ENCODE data around the gene GIPC3.
"Not testable (repeated sequence)": the region's sequence is repeated elsewhere in the genome, so short reads cannot be mapped to it uniquely, and the experiment has no call there.

The GIPC3 gene

DNA sequence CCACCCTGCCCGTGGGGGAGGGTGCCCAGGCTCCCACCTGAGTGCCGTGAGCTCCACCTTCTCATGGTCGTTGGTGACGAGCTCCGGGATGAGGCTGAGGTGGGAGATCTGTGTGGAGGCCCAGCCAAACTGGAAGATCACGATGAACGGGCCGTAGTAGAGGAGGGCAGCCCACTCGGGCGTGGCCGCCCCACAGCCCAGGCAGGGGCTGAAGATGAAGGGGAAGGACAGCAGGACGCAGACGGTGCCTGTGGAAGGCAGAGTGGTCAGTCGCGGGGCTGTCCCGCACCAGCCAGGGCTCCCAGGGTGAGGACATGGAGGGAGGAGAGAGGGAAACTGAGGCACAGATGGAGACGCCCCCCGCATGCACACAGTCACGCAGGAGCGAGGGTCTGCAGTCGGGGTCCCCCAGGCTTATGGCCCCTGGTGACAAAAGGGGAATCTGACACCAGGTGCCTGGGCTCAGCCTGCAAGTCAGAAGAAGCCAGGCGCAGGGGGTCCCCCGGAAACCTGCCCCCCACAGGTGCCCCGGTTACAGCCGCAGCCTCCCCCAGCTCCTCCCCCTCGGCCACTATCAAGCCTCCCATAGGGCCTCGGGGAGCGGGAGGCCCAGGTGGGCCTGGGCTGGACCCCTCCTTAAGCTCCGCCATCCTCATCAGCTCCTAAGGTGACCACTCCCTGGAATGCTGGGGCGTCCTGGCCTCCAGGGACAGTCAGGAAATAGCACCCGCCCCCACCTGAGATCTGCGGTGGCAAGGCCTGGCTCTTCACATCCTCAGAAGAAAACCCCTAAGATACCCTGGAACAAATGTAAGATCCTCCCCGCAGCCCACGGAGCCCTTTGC is 34.1 kb upstream of the GIPC3 start:
- no peak for DNase-seq

GRCh38 chr19:3551792-3552095 is 33.5 kb upstream of the GIPC3 start:
- DNase-seq, result no peak

DNA sequence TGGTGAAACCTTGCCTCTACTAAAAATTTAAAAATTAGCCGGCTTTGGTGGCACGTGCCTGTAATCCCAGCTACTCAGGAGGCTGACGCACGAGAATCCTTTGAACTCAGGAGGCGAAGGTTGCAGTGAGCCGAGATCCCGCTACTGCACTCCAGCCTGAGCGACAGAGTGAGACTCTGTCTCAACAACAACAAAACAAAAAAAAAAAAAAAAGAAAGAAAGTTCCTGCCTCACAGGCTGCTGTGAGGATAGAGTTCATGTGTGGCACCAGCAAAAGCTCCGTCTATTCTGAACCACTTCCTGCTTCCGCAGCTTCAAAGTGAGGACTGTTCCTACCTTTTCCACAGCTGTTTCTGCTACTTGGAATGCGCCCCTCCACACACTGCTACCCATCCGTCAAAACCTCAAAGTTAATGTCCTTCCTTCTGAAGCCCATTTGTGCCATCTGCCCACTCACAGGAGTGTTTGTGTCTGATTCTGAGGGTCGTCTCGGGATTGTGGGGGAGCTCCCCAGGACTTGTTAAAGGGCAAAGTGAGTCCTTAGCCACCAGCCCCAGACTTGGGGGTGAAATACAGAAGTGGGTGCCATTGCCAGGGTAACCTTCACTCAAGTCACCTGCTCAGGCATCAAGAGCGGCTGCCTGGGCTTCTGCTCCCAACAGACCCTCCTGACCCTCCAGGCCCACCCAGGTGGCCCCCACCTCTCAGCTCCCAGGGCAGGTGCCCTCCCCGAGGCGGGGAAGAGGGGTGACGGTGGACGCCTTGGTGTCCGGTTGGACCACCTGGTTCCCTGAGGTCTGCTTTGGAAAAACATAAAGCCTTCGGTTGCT is 30.8 kb upstream of the GIPC3 start:
- no peak for DNase-seq

DNA sequence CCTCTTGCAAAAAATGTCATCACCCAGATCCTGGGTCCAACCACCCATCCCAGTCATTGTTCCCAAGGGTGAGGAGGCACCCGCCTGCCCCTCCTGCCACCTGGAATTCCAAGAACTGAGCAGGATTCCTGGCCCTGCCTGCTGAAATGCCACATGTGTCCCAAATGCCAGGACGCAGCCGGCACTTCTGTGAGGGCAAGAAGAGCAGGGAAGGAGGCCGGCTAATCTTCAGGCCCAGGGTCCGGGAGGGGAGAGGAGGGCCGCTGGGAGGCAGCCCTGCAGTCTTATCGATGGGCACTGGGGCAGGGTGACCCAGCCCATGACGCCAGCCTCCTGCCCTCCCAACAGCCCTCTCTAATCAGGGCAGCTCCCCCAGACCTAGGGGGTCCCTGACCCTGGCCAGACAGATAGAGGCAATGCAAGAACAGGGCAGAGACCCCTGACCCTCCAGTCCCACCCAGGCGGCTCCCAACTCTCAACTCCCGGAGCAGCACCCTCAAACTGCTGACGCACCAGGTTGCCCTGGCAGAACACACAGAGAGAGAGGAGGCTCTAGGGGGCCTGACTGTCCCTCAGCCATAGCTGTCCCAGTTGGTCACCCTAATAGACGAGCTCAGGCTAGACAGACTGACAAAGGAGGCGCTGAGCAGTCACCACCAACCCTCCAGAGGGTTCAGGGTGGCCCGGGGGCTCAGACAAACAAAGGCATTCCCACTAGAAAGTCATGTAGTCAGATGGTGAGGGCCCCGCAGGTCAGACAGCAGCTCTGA is 29.4 kb upstream of the GIPC3 start:
- no peak for DNase-seq

DNA sequence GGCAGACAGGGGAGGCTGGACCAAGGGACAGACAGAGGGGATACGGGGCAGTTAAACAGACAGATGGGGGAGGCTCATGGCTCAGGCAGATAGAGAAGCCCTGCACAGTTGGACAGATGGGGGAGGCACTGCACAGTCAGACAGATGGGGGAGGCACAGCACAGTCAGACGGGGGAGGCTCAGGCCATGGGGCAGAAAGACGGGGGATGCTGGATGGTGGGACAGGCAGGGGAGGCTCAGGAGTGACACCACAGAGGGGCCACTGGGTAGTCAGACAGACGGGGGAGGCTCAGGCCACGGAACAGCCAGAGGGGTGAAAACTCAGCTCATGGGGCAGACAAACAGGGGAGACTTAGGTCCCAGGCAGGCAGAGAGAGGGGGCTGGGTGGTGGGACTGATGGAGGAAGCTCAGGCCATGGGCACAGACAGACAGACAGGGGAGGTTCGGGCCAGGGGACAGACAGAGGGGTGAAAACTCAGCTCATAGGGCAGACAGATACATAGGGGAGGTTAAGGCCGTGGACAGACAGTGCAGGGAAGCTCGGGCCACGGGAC is 28.8 kb upstream of the GIPC3 start:
- no peak for DNase-seq

- no peak for DNase-seq
Measured at GRCh38 chr19:3556978-3557460, 28.3 kb upstream of the GIPC3 start.

DNA sequence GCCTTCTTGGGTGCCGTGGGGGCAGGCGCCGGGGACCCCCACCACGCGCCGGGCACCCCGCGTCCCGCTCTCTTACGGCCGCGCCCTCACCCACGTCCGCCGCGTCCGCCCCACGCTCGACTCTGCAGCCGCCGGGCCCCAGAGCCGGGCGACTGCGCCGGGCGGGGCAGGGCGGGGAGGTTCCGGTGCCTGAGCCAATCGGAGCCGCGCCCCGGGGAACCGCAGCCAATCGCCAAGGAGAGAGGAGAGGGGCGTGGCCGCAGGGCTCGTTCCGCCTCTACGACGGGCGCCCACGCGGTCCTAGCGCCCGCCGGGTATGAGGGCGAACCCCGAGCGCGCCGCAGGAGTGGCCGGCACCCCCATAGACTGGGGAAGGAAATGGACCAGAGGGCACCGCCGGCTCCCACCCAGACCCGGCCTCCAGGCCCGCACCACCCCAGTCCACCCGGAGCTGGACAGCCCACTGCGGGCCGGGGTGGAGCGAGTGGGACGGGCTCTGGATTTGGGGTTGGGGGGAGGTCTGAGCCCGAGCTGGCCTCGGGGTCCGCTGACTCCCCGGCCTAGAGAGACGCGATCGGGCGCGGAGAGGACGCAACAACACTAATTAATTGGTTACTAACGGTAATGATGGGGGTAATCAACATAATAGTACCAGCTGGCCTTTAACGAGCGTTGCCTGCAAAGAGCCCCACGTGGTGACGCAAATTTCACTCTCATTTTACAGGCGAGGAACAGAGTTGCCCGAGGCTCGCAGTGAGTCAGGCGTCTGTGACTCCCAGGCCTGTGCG is 27.6 kb upstream of the GIPC3 start, which contains the start of gene MFSD12:
TSS of gene MFSD12 (minus strand) at position 126 of the 788 bp plus-strand sequence. CDS start 183 bp downstream, outside the sequence.
- DNase-seq, result peak; percentile 53

DNA sequence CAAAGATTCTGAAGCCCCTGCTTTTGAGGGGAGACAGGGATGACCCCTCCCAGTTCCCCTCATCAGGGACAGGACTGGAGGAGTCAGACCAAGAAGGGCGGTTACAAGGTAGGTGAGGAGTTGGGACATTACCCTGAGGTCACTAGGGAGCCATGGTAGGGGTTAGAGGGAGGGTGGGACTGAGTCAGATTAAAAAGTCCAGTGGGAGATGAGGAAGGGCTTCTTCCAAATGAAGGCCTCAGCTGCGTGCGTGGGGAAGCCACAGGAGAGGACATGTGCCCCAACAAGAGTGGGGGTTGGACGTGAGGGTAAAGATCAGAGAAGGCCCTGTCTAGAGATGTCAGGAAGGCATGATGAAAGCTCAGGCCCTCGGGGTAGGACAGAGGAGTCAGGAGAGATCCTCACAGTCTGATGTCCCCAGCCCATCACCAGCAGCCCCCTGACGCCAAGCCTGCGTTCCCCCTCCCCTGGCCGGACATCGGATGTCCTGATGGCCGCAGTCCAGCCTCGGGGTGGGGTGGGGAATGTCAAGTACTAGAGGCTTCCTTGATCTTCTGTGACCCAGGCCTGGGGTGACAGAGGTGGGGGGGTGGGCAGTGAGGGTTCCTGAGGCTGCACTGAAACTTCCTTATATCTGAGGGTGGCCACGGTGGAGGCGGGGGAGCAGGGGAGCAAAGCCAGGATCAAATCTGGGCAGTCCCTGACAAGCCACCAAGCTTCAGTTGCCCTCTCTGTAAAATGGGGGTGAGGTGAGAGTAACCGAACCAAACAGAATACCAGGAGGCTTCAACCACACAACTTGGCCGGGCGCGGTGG is 21.4 kb upstream of the GIPC3 start:
- DNase-seq, result no peak

DNA sequence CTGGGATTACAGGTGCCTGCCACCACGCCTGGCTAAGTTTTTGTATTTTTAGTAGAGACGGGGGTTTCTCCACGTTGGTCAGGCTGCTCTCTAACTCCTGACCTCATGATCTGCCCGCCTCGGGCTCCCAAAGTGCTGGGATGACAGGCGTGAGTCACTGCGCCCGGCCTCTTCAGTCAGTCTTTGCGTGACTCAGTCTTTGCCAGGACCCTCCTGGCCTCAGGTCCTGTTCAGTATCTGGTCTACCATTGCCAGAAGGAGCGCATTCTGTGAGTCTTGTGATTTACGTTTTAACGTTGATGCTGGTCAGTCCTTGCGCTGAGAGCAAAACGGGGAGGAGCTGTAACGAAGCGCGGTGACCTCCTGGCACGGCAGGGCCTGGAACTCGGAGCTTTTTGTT is 20.1 kb upstream of the GIPC3 start:
- DNase-seq, result no peak

DNA sequence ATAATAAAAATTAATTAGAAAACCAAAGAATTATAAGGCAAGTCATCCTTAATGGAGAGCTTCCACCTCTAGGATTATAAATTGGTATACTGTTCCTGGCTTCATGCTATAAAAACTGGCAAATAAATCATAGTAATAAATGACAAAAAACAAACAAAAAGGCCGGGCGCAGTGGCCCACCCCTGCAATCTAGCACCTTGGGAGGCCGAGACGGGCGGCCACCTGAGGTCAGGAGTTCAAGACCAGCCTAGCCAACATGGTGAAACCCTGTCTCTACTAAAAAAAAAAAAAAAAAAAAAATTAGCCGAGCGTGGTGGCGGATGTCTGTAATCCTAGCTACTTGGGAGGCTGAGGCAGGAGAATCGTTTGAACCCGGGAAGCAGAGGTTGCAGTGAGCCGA is 15.2 kb upstream of the GIPC3 start:
- not testable (repeated sequence) for DNase-seq

DNA sequence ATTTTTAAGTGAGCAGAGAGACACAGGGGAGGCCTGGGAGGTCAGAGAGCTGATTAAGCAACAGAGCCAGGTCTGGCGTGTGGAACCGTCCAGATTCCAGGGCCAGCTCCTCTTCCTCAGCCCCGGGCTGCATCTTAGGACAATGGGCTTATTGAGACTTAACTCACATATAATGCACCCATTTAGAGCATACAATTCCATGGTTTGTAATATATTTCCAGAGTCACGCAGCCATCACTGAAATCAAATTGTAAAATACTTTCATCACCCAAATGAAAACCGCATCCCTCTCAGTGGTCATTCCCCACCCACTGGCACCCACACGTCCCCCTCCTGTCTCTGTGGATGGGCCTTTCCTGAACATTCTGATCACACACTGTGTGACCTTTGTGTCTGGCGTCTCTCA is 14.7 kb upstream of the GIPC3 start:
- DNase-seq, result no peak

GRCh38 chr19:3572132-3572854 is 13.0 kb upstream of the GIPC3 start:
- peak; percentile 98 for DNase-seq

GRCh38 chr19:3572855-3573161 is 12.5 kb upstream of the GIPC3 start, which contains the start of gene HMG20B:
HMG20B (plus strand) TSS chr19:3572944; CDS start chr19:3573310, 366 bp downstream.
- no peak for DNase-seq

DNA sequence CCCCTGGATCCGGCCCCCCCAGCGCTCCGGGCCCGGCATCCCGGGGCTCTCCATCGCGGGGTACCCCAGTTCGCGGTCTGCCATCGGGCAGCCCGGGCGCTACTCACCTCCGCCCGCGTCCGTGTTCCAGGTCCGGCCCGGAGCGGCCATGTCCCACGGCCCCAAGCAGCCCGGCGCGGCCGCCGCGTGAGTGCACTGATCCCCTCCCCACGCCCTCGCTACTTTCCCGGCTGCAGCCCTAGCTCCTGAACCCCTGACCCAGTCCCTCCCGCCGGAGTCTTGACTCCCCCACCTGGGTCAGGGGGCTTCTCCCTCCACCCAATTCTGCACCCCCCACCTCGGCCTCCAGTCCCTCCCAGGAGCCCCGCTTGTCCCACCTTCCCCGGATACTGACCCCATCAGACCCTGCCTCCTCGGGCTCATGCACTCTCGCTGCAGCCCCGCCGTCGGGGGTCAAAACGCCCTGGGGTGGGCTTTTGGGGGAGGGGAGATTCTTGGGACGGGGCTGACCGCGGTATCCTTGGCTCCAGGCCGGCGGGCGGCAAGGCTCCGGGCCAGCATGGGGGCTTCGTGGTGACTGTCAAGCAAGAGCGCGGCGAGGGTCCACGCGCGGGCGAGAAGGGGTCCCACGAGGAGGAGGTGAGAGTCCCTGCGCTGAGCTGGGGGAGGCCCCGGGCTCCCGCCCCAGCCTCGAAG is 12.0 kb upstream of the GIPC3 start:
- no peak for DNase-seq

DNA sequence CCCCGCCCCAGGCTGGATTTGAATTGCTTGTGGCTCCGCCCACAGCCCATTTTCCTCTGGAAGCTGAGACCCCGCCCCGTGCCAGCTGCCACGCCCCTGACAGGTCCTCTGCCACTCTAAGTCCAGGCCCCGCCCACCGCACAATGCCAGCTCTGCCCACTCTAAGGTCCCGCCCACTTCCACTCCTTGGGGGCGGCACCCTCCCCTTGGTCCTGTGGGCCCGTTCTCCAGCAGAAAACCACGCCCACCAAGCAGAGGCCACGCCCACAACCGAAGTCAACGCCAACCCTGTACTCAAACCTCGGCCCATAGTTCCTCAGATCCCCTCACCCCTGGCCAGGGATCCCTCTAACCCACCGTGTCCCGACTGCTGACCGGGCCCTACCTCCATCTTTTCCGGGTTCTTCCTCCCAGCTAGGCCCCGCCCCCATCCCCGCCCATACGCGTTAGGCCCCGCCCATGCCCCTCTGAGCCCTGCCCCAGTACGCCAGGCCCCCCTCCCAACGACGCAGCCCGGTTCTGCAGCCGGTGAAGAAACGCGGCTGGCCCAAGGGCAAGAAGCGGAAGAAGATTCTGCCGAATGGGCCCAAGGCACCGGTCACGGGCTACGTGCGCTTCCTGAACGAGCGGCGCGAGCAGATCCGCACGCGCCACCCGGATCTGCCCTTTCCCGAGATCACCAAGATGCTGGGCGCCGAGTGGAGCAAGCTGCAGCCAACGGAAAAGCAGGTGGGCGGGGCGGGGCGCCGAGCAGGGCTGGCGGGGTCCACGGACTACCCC is 11.2 kb upstream of the GIPC3 start:
- DNase-seq, result peak; percentile 62

DNA sequence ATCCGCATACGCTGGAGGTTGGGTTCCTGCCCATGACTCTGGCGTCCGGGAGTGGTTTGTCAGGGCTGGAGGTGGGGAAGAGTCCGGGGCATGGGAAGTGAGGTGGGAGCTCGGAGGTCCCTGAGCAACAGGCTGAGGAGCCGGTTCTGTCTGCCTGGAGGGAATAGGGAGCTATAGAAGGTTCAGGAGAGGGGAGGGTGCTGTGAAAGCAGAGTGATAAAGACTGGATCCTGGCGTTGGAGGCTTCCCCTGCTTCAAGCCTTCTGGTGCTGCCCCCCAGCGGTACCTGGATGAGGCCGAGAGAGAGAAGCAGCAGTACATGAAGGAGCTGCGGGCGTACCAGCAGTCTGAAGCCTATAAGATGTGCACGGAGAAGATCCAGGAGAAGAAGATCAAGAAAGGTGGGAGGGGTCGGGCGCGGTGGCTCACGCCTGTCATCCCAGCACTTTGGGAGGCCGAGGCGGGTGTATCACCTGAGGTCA is 10.0 kb upstream of the GIPC3 start:
- DNase-seq, result no peak

DNA sequence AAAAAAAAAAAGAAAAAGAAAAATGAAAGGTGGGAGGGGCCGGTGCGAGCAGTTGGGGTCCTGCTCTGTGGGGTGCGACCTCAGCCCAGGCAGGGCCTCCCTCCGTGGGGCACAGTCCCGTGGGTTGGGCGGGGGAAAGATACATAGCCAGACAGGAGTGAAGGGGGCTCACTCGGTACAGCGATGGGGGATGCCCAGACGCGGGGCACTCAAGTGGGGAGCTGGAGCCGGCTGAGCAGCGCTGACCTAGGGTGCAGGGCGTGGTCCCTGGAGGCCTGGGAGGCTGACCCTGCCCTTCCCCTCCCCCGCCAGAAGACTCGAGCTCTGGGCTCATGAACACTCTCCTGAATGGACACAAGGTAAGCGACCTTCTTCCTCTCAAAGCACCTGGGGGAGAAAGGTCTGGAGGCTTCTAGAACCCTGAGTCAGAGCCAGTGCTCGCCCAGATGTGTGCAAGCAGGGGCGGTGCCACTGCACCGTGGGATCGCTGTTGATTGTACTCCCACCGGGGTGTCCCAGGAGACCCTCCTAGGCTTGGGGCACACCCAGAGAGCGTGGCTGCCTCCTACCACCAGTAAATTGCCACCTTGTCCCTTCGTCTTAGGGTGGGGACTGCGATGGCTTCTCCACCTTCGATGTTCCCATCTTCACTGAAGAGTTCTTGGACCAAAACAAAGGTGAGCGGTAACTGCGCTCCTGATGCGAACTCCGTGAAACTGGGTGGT is 9.2 kb upstream of the GIPC3 start:
- no peak for DNase-seq

Data from NCI-H1436 treated with DMSO at 0.1 percent for 48 hours (cell line).